HFF-Myc (cell line): ENCODE results near the gene DPEP3.
A peak's percentile ranks its signal among the peaks of the same experiment; 100 is the strongest.

Experiments
- DNase-seq: peaks from one replicate; pipeline ENCODE4 v3.0.0-alpha.2; 2011; ENCODE audit warnings: low read depth; ENCODE audit errors: extremely low read depth
- H3K4me3 ChIP-seq: replicated peaks from 2 replicates; pipeline ENCODE4 v1.5.1; 2011; ENCODE audit warnings: low read depth, mild to moderate bottlenecking, control low read depth, low read length
- CTCF ChIP-seq: IDR thresholded peaks from 2 replicates; pipeline ENCODE4 v1.5.1; 2012; ENCODE audit warnings: mild to moderate bottlenecking, low read depth, low read length, control low read depth; ENCODE audit errors: missing control alignments

The DPEP3 gene

GRCh38 chr16:67928561-67929364 is 51.5 kb downstream of the DPEP3 start:
- TF ChIP-seq CTCF = peak; percentile 95
- no peak overlapping the region for H3K4me3 ChIP-seq
- no peak for DNase-seq

- H3K4me3 ChIP-seq = no peak overlapping the region
- no peak for TF ChIP-seq CTCF
- no peak for DNase-seq
Observed at GRCh38 chr16:67928147-67928546, 52.2 kb downstream of the DPEP3 start.

- no peak for TF ChIP-seq CTCF
- DNase-seq = no peak
- no peak overlapping the region for H3K4me3 ChIP-seq
Observed at GRCh38 chr16:67927131-67927941, 53.0 kb downstream of the DPEP3 start.

GRCh38 chr16:67926181-67926750 is 54.0 kb downstream of the DPEP3 start:
- peak; percentile 2 for TF ChIP-seq CTCF
- H3K4me3 ChIP-seq = no peak overlapping the region
- DNase-seq = no peak
